ENCODE results near the gene C8B.
A peak's percentile ranks its signal among the peaks of the same experiment; 100 is the strongest.

C8B gene

GRCh38 chr1:56963667-56964066 lies 2.1 kb downstream of the C8B start:
- Histone ChIP-seq H3K4me1 (ENCODE audit: control insufficient read depth in 5 of 5, insufficient read depth in 5 of 5, low read length in 5 of 5) (peaks cover 0 to 5% (median 0%) of the 10 kb centered on the region in 5 donors), H3K27me3 (ENCODE audit: control insufficient read depth in 5 of 5, insufficient read depth in 4 of 5, low read length in 5 of 5) (no peaks in the 10 kb centered on the region), H3K36me3 (ENCODE audit: control insufficient read depth in 5 of 5, insufficient read depth in 5 of 5, low read length in 5 of 5) (no peaks in the 10 kb centered on the region), H3K9me3 (ENCODE audit: control insufficient read depth in 5 of 5, low read length in 5 of 5) (no peaks in the 10 kb centered on the region), H3K9ac (ENCODE audit: low read length in 5 of 5) (no peak overlapping the region), H3K27ac (ENCODE audit: low read depth, low read length) (no peak overlapping the region), H3K4me3 (ENCODE audit: low read depth in 1 of 5, low read length in 5 of 5) (no peak overlapping the region)

GRCh38 chr1:56961426-56961825 lies 4.4 kb downstream of the C8B start:
- no peaks in the 10 kb centered on the region for H3K36me3 ChIP-seq (ENCODE audit: control insufficient read depth in 5 of 5, insufficient read depth in 5 of 5, low read length in 5 of 5)
- H3K4me1 ChIP-seq (ENCODE audit: control insufficient read depth in 5 of 5, insufficient read depth in 5 of 5, low read length in 5 of 5) = peaks cover 0 to 5% (median 0%) of the 10 kb centered on the region in 5 donors
- H3K27me3 ChIP-seq (ENCODE audit: control insufficient read depth in 5 of 5, insufficient read depth in 4 of 5, low read length in 5 of 5) = no peaks in the 10 kb centered on the region
- H3K27ac ChIP-seq (ENCODE audit: low read depth, low read length) = no peak overlapping the region
- H3K4me3 ChIP-seq (ENCODE audit: low read depth in 1 of 5, low read length in 5 of 5) = no peak overlapping the region
- H3K9me3 ChIP-seq (ENCODE audit: control insufficient read depth in 5 of 5, low read length in 5 of 5) = no peaks in the 10 kb centered on the region
- H3K9ac ChIP-seq (ENCODE audit: low read length in 5 of 5) = no peak overlapping the region

GRCh38 chr1:56958526-56958925 lies 7.3 kb downstream of the C8B start:
- Histone ChIP-seq H3K27ac (ENCODE audit: low read depth, low read length) (no peak overlapping the region), H3K4me3 (ENCODE audit: low read depth in 1 of 5, low read length in 5 of 5) (no peak overlapping the region), H3K9me3 (ENCODE audit: control insufficient read depth in 5 of 5, low read length in 5 of 5) (no peaks in the 10 kb centered on the region), H3K36me3 (ENCODE audit: control insufficient read depth in 5 of 5, insufficient read depth in 5 of 5, low read length in 5 of 5) (no peaks in the 10 kb centered on the region), H3K27me3 (ENCODE audit: control insufficient read depth in 5 of 5, insufficient read depth in 4 of 5, low read length in 5 of 5) (no peaks in the 10 kb centered on the region), H3K9ac (ENCODE audit: low read length in 5 of 5) (no peak overlapping the region), H3K4me1 (ENCODE audit: control insufficient read depth in 5 of 5, insufficient read depth in 5 of 5, low read length in 5 of 5) (peaks cover 0 to under 1% (median 0%) of the 10 kb centered on the region in 5 donors)

GRCh38 chr1:56957931-56958330 lies 7.9 kb downstream of the C8B start:
- no peaks in the 10 kb centered on the region for H3K27me3 ChIP-seq (ENCODE audit: control insufficient read depth in 5 of 5, insufficient read depth in 4 of 5, low read length in 5 of 5)
- H3K36me3 ChIP-seq (ENCODE audit: control insufficient read depth in 5 of 5, insufficient read depth in 5 of 5, low read length in 5 of 5) = no peaks in the 10 kb centered on the region
- no peak overlapping the region for H3K27ac ChIP-seq (ENCODE audit: low read depth, low read length)
- H3K4me3 ChIP-seq (ENCODE audit: low read depth in 1 of 5, low read length in 5 of 5) = no peak overlapping the region
- H3K4me1 ChIP-seq (ENCODE audit: control insufficient read depth in 5 of 5, insufficient read depth in 5 of 5, low read length in 5 of 5) = no peaks in the 10 kb centered on the region
- H3K9ac ChIP-seq (ENCODE audit: low read length in 5 of 5) = no peak overlapping the region
- H3K9me3 ChIP-seq (ENCODE audit: control insufficient read depth in 5 of 5, low read length in 5 of 5) = no peaks in the 10 kb centered on the region

- H3K4me3 ChIP-seq (ENCODE audit: low read depth in 1 of 5, low read length in 5 of 5) = no peak overlapping the region
Measured at GRCh38 chr1:56954664-56955063, 11.2 kb downstream of the C8B start.

GRCh38 chr1:56953386-56953785 lies 12.4 kb downstream of the C8B start:
- Histone ChIP-seq H3K27me3 (ENCODE audit: control insufficient read depth in 5 of 5, insufficient read depth in 4 of 5, low read length in 5 of 5) (no peaks in the 10 kb centered on the region), H3K36me3 (ENCODE audit: control insufficient read depth in 5 of 5, insufficient read depth in 5 of 5, low read length in 5 of 5) (no peaks in the 10 kb centered on the region), H3K9ac (ENCODE audit: low read length in 5 of 5) (no peak overlapping the region), H3K27ac (ENCODE audit: low read depth, low read length) (no peak overlapping the region), H3K9me3 (ENCODE audit: control insufficient read depth in 5 of 5, low read length in 5 of 5) (no peaks in the 10 kb centered on the region), H3K4me1 (ENCODE audit: control insufficient read depth in 5 of 5, insufficient read depth in 5 of 5, low read length in 5 of 5) (peaks cover 0 to 11% (median 3%) of the 10 kb centered on the region in 5 donors), H3K4me3 (ENCODE audit: low read depth in 1 of 5, low read length in 5 of 5) (no peak overlapping the region)

More at GRCh38 chr1:56954664-56955063, 11.2 kb downstream of the C8B start:
- H3K36me3 ChIP-seq (ENCODE audit: control insufficient read depth in 5 of 5, insufficient read depth in 5 of 5, low read length in 5 of 5) = no peaks in the 10 kb centered on the region
- H3K27me3 ChIP-seq (ENCODE audit: control insufficient read depth in 5 of 5, insufficient read depth in 4 of 5, low read length in 5 of 5) = no peaks in the 10 kb centered on the region
- no peaks in the 10 kb centered on the region for H3K4me1 ChIP-seq (ENCODE audit: control insufficient read depth in 5 of 5, insufficient read depth in 5 of 5, low read length in 5 of 5)
- no peak overlapping the region for H3K9ac ChIP-seq (ENCODE audit: low read length in 5 of 5)
- no peaks in the 10 kb centered on the region for H3K9me3 ChIP-seq (ENCODE audit: control insufficient read depth in 5 of 5, low read length in 5 of 5)
- H3K27ac ChIP-seq (ENCODE audit: low read depth, low read length) = no peak overlapping the region

- Histone ChIP-seq H3K4me3 (ENCODE audit: low read depth in 1 of 5, low read length in 5 of 5) (no peak overlapping the region), H3K27ac (ENCODE audit: low read depth, low read length) (no peak overlapping the region), H3K27me3 (ENCODE audit: control insufficient read depth in 5 of 5, insufficient read depth in 4 of 5, low read length in 5 of 5) (no peaks in the 10 kb centered on the region), H3K36me3 (ENCODE audit: control insufficient read depth in 5 of 5, insufficient read depth in 5 of 5, low read length in 5 of 5) (no peaks in the 10 kb centered on the region), H3K4me1 (ENCODE audit: control insufficient read depth in 5 of 5, insufficient read depth in 5 of 5, low read length in 5 of 5) (peaks cover 0 to 17% (median 8%) of the 10 kb centered on the region in 5 donors), H3K9ac (ENCODE audit: low read length in 5 of 5) (no peak overlapping the region), H3K9me3 (ENCODE audit: control insufficient read depth in 5 of 5, low read length in 5 of 5) (no peaks in the 10 kb centered on the region)
Measured at GRCh38 chr1:56952501-56952900, 13.3 kb downstream of the C8B start.

- no peaks in the 10 kb centered on the region for H3K27me3 ChIP-seq (ENCODE audit: control insufficient read depth in 5 of 5, insufficient read depth in 4 of 5, low read length in 5 of 5)
- H3K36me3 ChIP-seq (ENCODE audit: control insufficient read depth in 5 of 5, insufficient read depth in 5 of 5, low read length in 5 of 5) = no peaks in the 10 kb centered on the region
- no peaks in the 10 kb centered on the region for H3K9me3 ChIP-seq (ENCODE audit: control insufficient read depth in 5 of 5, low read length in 5 of 5)
- H3K9ac ChIP-seq (ENCODE audit: low read length in 5 of 5) = no peak overlapping the region
- H3K4me3 ChIP-seq (ENCODE audit: low read depth in 1 of 5, low read length in 5 of 5) = no peak overlapping the region
- H3K4me1 ChIP-seq (ENCODE audit: control insufficient read depth in 5 of 5, insufficient read depth in 5 of 5, low read length in 5 of 5) = peaks cover 0 to 17% (median 8%) of the 10 kb centered on the region in 5 donors
- H3K27ac ChIP-seq (ENCODE audit: low read depth, low read length) = peak overlapping the region; percentile 59
Measured at GRCh38 chr1:56948403-56949023, 17.3 kb downstream of the C8B start.

- Histone ChIP-seq H3K4me3 (ENCODE audit: low read depth in 1 of 5, low read length in 5 of 5) (no peak overlapping the region), H3K9ac (ENCODE audit: low read length in 5 of 5) (no peak overlapping the region), H3K27ac (ENCODE audit: low read depth, low read length) (no peak overlapping the region), H3K36me3 (ENCODE audit: control insufficient read depth in 5 of 5, insufficient read depth in 5 of 5, low read length in 5 of 5) (no peaks in the 10 kb centered on the region), H3K9me3 (ENCODE audit: control insufficient read depth in 5 of 5, low read length in 5 of 5) (no peaks in the 10 kb centered on the region), H3K27me3 (ENCODE audit: control insufficient read depth in 5 of 5, insufficient read depth in 4 of 5, low read length in 5 of 5) (peaks cover 0 to 3% (median 0%) of the 10 kb centered on the region in 5 donors), H3K4me1 (ENCODE audit: control insufficient read depth in 5 of 5, insufficient read depth in 5 of 5, low read length in 5 of 5) (peaks cover 0 to 3% (median 0%) of the 10 kb centered on the region in 5 donors)
Measured at GRCh38 chr1:56940039-56940438, 25.8 kb downstream of the C8B start.

GRCh38 chr1:56939209-56939608 lies 26.6 kb downstream of the C8B start:
- Histone ChIP-seq H3K36me3 (ENCODE audit: control insufficient read depth in 5 of 5, insufficient read depth in 5 of 5, low read length in 5 of 5) (no peaks in the 10 kb centered on the region), H3K27me3 (ENCODE audit: control insufficient read depth in 5 of 5, insufficient read depth in 4 of 5, low read length in 5 of 5) (peaks cover 0 to 3% (median 0%) of the 10 kb centered on the region in 5 donors), H3K9ac (ENCODE audit: low read length in 5 of 5) (no peak overlapping the region), H3K27ac (ENCODE audit: low read depth, low read length) (no peak overlapping the region), H3K4me3 (ENCODE audit: low read depth in 1 of 5, low read length in 5 of 5) (no peak overlapping the region), H3K9me3 (ENCODE audit: control insufficient read depth in 5 of 5, low read length in 5 of 5) (no peaks in the 10 kb centered on the region), H3K4me1 (ENCODE audit: control insufficient read depth in 5 of 5, insufficient read depth in 5 of 5, low read length in 5 of 5) (peaks cover 0 to 8% (median 5%) of the 10 kb centered on the region in 5 donors)
